ENCODE measurements around the gene ZFPM1. TPM values are rescaled to one million over a fixed set of nuclear protein-coding genes. Genes with fewer than 3 reads are reported as not detected.

The ZFPM1 gene
- total RNA-seq, 1 experiment from 2014 or later, result 3.9 TPM

DNA sequence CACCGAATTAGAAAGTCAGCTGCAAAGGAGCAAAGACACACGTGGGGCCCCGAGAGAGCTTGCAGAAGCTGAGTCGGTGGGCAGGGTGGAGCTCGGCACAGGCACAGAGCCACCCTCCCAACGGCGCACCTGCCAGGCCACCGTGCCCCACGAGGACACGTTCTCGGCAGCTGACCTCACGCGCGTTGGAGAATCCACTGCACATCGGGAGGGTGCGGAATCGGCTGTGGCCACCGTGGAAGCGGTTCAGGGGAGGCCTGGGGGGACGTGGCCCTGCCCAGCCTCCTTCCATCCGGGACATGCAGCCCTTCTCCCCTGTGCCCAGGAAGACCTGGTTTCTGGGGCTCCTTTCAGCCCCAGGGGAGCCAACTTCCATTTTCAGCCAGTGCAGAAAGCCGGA, 20.9 kb upstream of the ZFPM1 start:
- no peaks in the 10 kb centered on the region for H3K36me3 ChIP-seq (ENCODE audit: control insufficient read depth, insufficient read depth, low read length)
- intact Hi-C loops (cut with micrococcal nuclease; ENCODE audit: unreplicated experiment), result no loop called here

DNA sequence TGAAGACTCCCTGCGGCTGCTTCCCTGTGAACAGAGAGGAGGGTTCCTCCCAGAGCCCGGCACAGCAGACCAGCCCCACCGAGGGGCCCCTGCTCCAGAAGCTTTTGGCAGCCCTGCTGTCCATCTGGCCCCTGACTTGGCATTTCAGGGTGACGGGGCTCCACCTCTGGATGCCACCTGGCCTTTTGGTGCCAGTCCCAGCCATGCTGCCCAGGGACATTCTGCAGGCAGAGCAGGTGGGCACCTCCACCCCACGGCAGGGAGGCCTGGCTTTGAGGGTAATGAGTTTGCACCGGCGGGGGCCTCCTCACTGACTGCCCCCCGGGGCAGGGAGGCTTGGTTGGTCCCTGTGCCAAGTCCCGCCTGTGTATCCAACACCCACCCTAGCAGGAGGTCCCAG, 20.3 kb upstream of the ZFPM1 start:
- Histone ChIP-seq H3K4me3 (ENCODE audit: low read depth in 2 of 2, low read length in 2 of 2) (no peak overlapping the region), H3K36me3 (ENCODE audit: control insufficient read depth, insufficient read depth, low read length) (no peaks in the 10 kb centered on the region), H3K4me1 (ENCODE audit: control insufficient read depth, insufficient read depth, low read length) (no peaks in the 10 kb centered on the region), H3K9me3 (ENCODE audit: control insufficient read depth, insufficient read depth, low read depth, low read length) (no peaks in the 10 kb centered on the region), H3K27ac (ENCODE audit: low read length) (no peak overlapping the region), H3K27me3 (ENCODE audit: control insufficient read depth, insufficient read depth, low read length) (no peaks in the 10 kb centered on the region)
- ATAC-seq (no peak), DNase-seq (ENCODE audit: low read depth, low spot score) (no peak)
- no TSS peak for BruUV-seq (replicated peaks)
- in situ Hi-C loops (cut with HindIII; ENCODE audit: low pct_unique_long_range_greater_than_20kb, low sequenced_read_pairs) (no loop called here), intact Hi-C loops (cut with micrococcal nuclease; ENCODE audit: unreplicated experiment) (no loop called here)
- ChIA-PET CTCF (no interaction called here), POLR2A (no interaction called here)
- TF ChIP-seq POLR2AphosphoS5 (IDR thresholded peaks at IDR 0.05; ENCODE audit: low read depth, low read length) (no peak), CTCF (IDR thresholded peaks at IDR 0.05) (no peak), SIN3A (IDR thresholded peaks at IDR 0.05; ENCODE audit: borderline replicate concordance, insufficient read depth, low read depth, low read length) (no peak), TCF7L2 (IDR thresholded peaks at IDR 0.05; ENCODE audit: low read depth, low read length) (no peak)
- TF ChIP-seq, protein P1, sequence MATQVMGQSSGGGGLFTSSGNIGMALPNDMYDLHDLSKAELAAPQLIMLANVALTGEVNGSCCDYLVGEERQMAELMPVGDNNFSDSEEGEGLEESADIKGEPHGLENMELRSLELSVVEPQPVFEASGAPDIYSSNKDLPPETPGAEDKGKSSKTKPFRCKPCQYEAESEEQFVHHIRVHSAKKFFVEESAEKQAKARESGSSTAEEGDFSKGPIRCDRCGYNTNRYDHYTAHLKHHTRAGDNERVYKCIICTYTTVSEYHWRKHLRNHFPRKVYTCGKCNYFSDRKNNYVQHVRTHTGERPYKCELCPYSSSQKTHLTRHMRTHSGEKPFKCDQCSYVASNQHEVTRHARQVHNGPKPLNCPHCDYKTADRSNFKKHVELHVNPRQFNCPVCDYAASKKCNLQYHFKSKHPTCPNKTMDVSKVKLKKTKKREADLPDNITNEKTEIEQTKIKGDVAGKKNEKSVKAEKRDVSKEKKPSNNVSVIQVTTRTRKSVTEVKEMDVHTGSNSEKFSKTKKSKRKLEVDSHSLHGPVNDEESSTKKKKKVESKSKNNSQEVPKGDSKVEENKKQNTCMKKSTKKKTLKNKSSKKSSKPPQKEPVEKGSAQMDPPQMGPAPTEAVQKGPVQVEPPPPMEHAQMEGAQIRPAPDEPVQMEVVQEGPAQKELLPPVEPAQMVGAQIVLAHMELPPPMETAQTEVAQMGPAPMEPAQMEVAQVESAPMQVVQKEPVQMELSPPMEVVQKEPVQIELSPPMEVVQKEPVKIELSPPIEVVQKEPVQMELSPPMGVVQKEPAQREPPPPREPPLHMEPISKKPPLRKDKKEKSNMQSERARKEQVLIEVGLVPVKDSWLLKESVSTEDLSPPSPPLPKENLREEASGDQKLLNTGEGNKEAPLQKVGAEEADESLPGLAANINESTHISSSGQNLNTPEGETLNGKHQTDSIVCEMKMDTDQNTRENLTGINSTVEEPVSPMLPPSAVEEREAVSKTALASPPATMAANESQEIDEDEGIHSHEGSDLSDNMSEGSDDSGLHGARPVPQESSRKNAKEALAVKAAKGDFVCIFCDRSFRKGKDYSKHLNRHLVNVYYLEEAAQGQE (IDR thresholded peaks at IDR 0.05; ENCODE audit: insufficient read depth in 1 of 2, low read depth in 2 of 2, low read length in 1 of 2), result no peak

More for the DNA sequence above, 20.9 kb upstream of the ZFPM1 start:
- no peaks in the 10 kb centered on the region for H3K27me3 ChIP-seq (ENCODE audit: control insufficient read depth, insufficient read depth, low read length)
- ChIA-PET CTCF (no interaction called here), POLR2A (no interaction called here)
- H3K27ac ChIP-seq (ENCODE audit: low read length), result no peak overlapping the region
- in situ Hi-C loops (cut with HindIII; ENCODE audit: low pct_unique_long_range_greater_than_20kb, low sequenced_read_pairs), result no loop called here
- DNase-seq (ENCODE audit: low read depth, low spot score) (no peak), ATAC-seq (no peak)
- TF ChIP-seq, protein P1 (IDR thresholded peaks at IDR 0.05; ENCODE audit: insufficient read depth in 1 of 2, low read depth in 2 of 2, low read length in 1 of 2), result no peak
- TF ChIP-seq TCF7L2 (IDR thresholded peaks at IDR 0.05; ENCODE audit: low read depth, low read length) (no peak), CTCF (IDR thresholded peaks at IDR 0.05) (no peak), SIN3A (IDR thresholded peaks at IDR 0.05; ENCODE audit: borderline replicate concordance, insufficient read depth, low read depth, low read length) (no peak), POLR2AphosphoS5 (IDR thresholded peaks at IDR 0.05; ENCODE audit: low read depth, low read length) (no peak)
- no peak overlapping the region for H3K4me3 ChIP-seq (ENCODE audit: low read depth in 2 of 2, low read length in 2 of 2)
- no peaks in the 10 kb centered on the region for H3K9me3 ChIP-seq (ENCODE audit: control insufficient read depth, insufficient read depth, low read depth, low read length)
- no peaks in the 10 kb centered on the region for H3K4me1 ChIP-seq (ENCODE audit: control insufficient read depth, insufficient read depth, low read length)
- no TSS peak for BruUV-seq (replicated peaks)

Data from Panc1 (cell line).